Adrenal gland (tissue), 12 donors: ENCODE results near the gene ZNF597. TPM values are rescaled to one million over a fixed set of nuclear protein-coding genes. Genes with fewer than 3 reads are reported as not detected.

Experiments used
- DNase-seq, 7 donors: peaks; one replicate each; pipeline ENCODE4 v3.0.0-alpha.2; 2019 to 2020
- H3K27ac ChIP-seq, 5 donors: fragments of 200-600 bp; sonication (generic) in 4 of 5; 1 replicate in 3 of 5; 2 replicates in 2 of 5; pipeline versions ENCODE4 v1.5.1 to v1.8.0; 2016 to 2020; ENCODE audit warnings: mild to moderate bottlenecking in 1 of 5
- H3K27me3 ChIP-seq: fragments of 200-600 bp; 2 replicates; pipeline ENCODE4 v1.8.0; 2021
- H3K36me3 ChIP-seq, 2 donors: fragments of 200-600 bp; replicated peaks in 1 of 2; 1 replicate in 1 of 2; 2 replicates in 1 of 2; pipeline versions ENCODE4 v1.5.1 to v1.8.0; 2018 to 2022
- H3K4me1 ChIP-seq, 2 donors: fragments of 200-600 bp; replicated peaks in 1 of 2; 1 replicate in 1 of 2; 2 replicates in 1 of 2; pipeline versions ENCODE4 v1.5.1 to v1.8.0; 2018 to 2021
- H3K4me3 ChIP-seq, 4 donors: fragments of 200-600 bp; sonication (generic) in 3 of 4; one replicate each; pipeline ENCODE4 v1.5.1; 2016 to 2018
- H3K9me3 ChIP-seq, 3 donors: fragments of 200-600 bp; sonication (generic) in 1 of 3; replicated peaks in 1 of 3; 1 replicate in 2 of 3; 2 replicates in 1 of 3; pipeline versions ENCODE4 v1.5.1 to v1.8.0; 2016 to 2021
- CTCF ChIP-seq, 6 experiments: fragments of 450-650 bp in 4 of 6; fragments of 200-600 bp in 2 of 6; sonication (generic) in 1 of 6; IDR thresholded peaks; 1 replicate in 5 of 6; 2 replicates in 1 of 6; pipeline versions ENCODE4 v1.5.1 to v1.8.0; 2016 to 2021; ENCODE audit warnings: antibody characterized with exemption in 6 of 6, mild to moderate bottlenecking in 2 of 6, moderate library complexity in 1 of 6
- POLR2A ChIP-seq, 2 donors: fragments of 450-650 bp; IDR thresholded peaks; one replicate each; pipeline ENCODE4 v1.6.1; 2017; ENCODE audit warnings: antibody characterized with exemption in 2 of 2, mild to moderate bottlenecking in 2 of 2, moderate library complexity in 1 of 2
- WGBS, 4 donors: extraction: QIAGEN DNeasy Blood & Tissue Kit in 2 of 4; methylation state at CpG; one replicate each; pipeline versions ENCODE4 v1.1.5 to v1.1.7; 2013 to 2017; 5-methylcytosine and 5-hydroxymethylcytosine counted together
- intact Hi-C, 2 donors: fragments of 100-400 bp; cut with DNase I; formaldehyde crosslinking; loops; one replicate each; pipeline versions ENCODE4 v1.14.1 to v1.15.0; 2022 to 2023
- microRNA-seq, 3 donors: library from miRNA; unstranded; fragments of <30 nt; microRNA quantifications; one replicate each; pipeline ENCODE4, GENCODE V29; 2017 to 2020
- polyA plus RNA-seq, 3 donors: library from polyadenylated mRNA; stranded (reverse); fragments of 200-250 nt in 2 of 3; fragments of 350-450 nt in 1 of 3; fragmentation: Illumina TruSeq in 1 of 3; extraction: RNeasy Lipid Tissue Mini Kit (QIAGEN cat#74804) in 1 of 3; gene quantifications; one replicate each; pipeline ENCODE4 v1.2.3, GENCODE V29; 2013 to 2014
- small RNA-seq, 2 donors: library from RNA; depleted of rRNA; stranded (forward); fragments of <200 nt; gene quantifications; one replicate each; pipeline ENCODE3, GENCODE V24; 2016
- total RNA-seq, 9 donors: library from RNA; depleted of rRNA in 4 of 9; stranded (reverse); fragments of >200 nt in 4 of 9; fragments of 120-200 nt in 1 of 9; fragmentation: NEBNext Ultra II Directional in 1 of 9; extraction: Animal tissue kit (Norgen Biotek cat#: 25700) in 1 of 9; gene quantifications; one replicate each; pipeline versions ENCODE4 v1.1.0 to v1.2.4, GENCODE V29; 2013 to 2023
- donor health status: healthy with polysubstance abuse.
- donor health status: Bipolar disorder and iron deficiency.
- donor health status: DM: yes; HTN: yes; CAD: no.
- donor health status: DM: no; HTN: no; CAD: no.
- donor health status: DM: no; HTN: no; CAD: no.
- donor health status: DM: yes; HTN: yes; CAD: no.

Gene ZNF597
- total and polyA plus RNA-seq, 12 donors: 1.2 to 4.0 (median 2.8) TPM

GRCh38 chr16:3400446-3400778 lies 42.9 kb downstream of the ZNF597 start:
- intact Hi-C loops: loop anchor here in 1 of 2 donors (10.0 kb wide), 1 partner anchor 86 kb away; no protein-coding TSS in a partner anchor
- peak overlapping the region in 4 of 5 donors; percentile 80 to 89 (median 82) for H3K27ac ChIP-seq
- peaks cover 7 to 17% of the 10 kb centered on the region in 2 donors for H3K4me1 ChIP-seq
- peaks cover 0 to 14% of the 10 kb centered on the region in 2 donors for H3K36me3 ChIP-seq
- WGBS, 4 donors: 0 to 2% (median 1%) methylated on average over 7 to 18 of the region's 18 CpGs
- DNase-seq: no peak
- peaks cover 0 to 6% (median 0%) of the 10 kb centered on the region in 3 donors for H3K9me3 ChIP-seq
- H3K4me3 ChIP-seq: peak overlapping the region; percentile 58 to 87 (median 74)
- no peak for TF ChIP-seq CTCF (IDR thresholded peaks at IDR 0.05)
- TF ChIP-seq POLR2A (IDR thresholded peaks at IDR 0.05): no peak
- no peaks in the 10 kb centered on the region for H3K27me3 ChIP-seq

GRCh38 chr16:3389663-3390338 lies 53.5 kb downstream of the ZNF597 start:
- TF ChIP-seq CTCF (IDR thresholded peaks at IDR 0.05): no peak
- TF ChIP-seq POLR2A (IDR thresholded peaks at IDR 0.05): no peak
- H3K4me3 ChIP-seq: no peak overlapping the region
- H3K4me1 ChIP-seq: no peaks in the 10 kb centered on the region
- H3K36me3 ChIP-seq: peaks cover 0 to 11% of the 10 kb centered on the region in 2 donors
- intact Hi-C loops: no loop called here
- 78 to 92% (median 90%) methylated on average over 8 to 9 of the region's 9 CpGs for WGBS, 4 donors
- H3K27ac ChIP-seq: no peak overlapping the region
- H3K27me3 ChIP-seq: no peaks in the 10 kb centered on the region
- H3K9me3 ChIP-seq: peaks cover 0 to 24% (median 0%) of the 10 kb centered on the region in 3 donors
- DNase-seq: no peak

GRCh38 chr16:3388325-3388724 lies 55.0 kb downstream of the ZNF597 start:
- intact Hi-C loops: no loop called here
- WGBS, 4 donors: 95 to 98% (median 97%) methylated on average over 6 of the region's 6 CpGs

GRCh38 chr16:3383045-3383448 lies 60.3 kb downstream of the ZNF597 start:
- no peak overlapping the region for H3K27ac ChIP-seq
- intact Hi-C loops: no loop called here
- H3K4me3 ChIP-seq: peak overlapping the region in 1 of 4 donors; percentile 26
- peaks cover 5 to 70% (median 21%) of the 10 kb centered on the region in 3 donors for H3K9me3 ChIP-seq
- H3K27me3 ChIP-seq: no peaks in the 10 kb centered on the region
- no peak for TF ChIP-seq CTCF (IDR thresholded peaks at IDR 0.05)
- no peak for TF ChIP-seq POLR2A (IDR thresholded peaks at IDR 0.05)
- no peaks in the 10 kb centered on the region for H3K4me1 ChIP-seq
- H3K36me3 ChIP-seq: peaks cover 0 to 19% of the 10 kb centered on the region in 2 donors
- DNase-seq: no peak
- WGBS, 4 donors: 93 to 98% (median 97%) methylated on average over 3 to 10 of the region's 10 CpGs

More at GRCh38 chr16:3388325-3388724, 55.0 kb downstream of the ZNF597 start:
- peaks cover 0 to 21% of the 10 kb centered on the region in 2 donors for H3K36me3 ChIP-seq
- H3K9me3 ChIP-seq: peaks cover 0 to 39% (median 2%) of the 10 kb centered on the region in 3 donors
- H3K4me3 ChIP-seq: no peak overlapping the region
- H3K27me3 ChIP-seq: no peaks in the 10 kb centered on the region
- DNase-seq: no peak
- no peak overlapping the region for H3K27ac ChIP-seq
- H3K4me1 ChIP-seq: no peaks in the 10 kb centered on the region
- TF ChIP-seq CTCF (IDR thresholded peaks at IDR 0.05) (no peak), POLR2A (IDR thresholded peaks at IDR 0.05) (no peak)

Small RNA genes within 50 kb of the gene (microRNA-seq; reads per million reads assigned to microRNA genes)
- gene MIR6126: 0 reads per million in 3 donors

Small RNA genes within 50 kb of the gene (small RNA-seq; reads per million reads assigned to genes)
- 0 reads per million in 2 donors for gene MIR6126

Other genes with a start within 250 kb of the ZNF597 start
- 10 to 100 TPM in 3 of 9 donors, 1 to 10 TPM in 6; 4.4 to 15.4 (median 8.6) TPM for gene ZNF200, start 208.3 kb downstream of the ZNF597 start, total RNA-seq
- gene ZNF200, start 208.3 kb downstream of the ZNF597 start, polyA plus RNA-seq: 1 to 10 TPM; 5.4 to 7.8 (median 6.2) TPM
- 1 to 10 TPM in 8 of 9 donors, under 1 TPM in 1; 0.39 to 7.8 (median 4.1) TPM for gene MEFV, start 186.9 kb downstream of the ZNF597 start, total RNA-seq
- gene MEFV, start 186.9 kb downstream of the ZNF597 start, polyA plus RNA-seq: under 1 TPM; 0.40 to 0.72 (median 0.71) TPM
- gene ZNF263, start 160.0 kb downstream of the ZNF597 start, total RNA-seq: 10 to 100 TPM; 22.5 to 84.0 (median 36.2) TPM
- gene ZNF263, start 160.0 kb downstream of the ZNF597 start, polyA plus RNA-seq: 10 to 100 TPM; 18.5 to 26.4 (median 21.8) TPM
- 1 to 10 TPM; 2.1 to 8.7 (median 4.5) TPM for gene TIGD7, start 138.1 kb downstream of the ZNF597 start, total RNA-seq
- 1 to 10 TPM; 3.5 to 7.0 (median 4.6) TPM for gene TIGD7, start 138.1 kb downstream of the ZNF597 start, polyA plus RNA-seq
- 10 to 100 TPM in 8 of 9 donors, 1 to 10 TPM in 1; 7.9 to 46.4 (median 22.5) TPM for gene ZNF75A, start 138.0 kb downstream of the ZNF597 start, total RNA-seq
- gene ZNF75A, start 138.0 kb downstream of the ZNF597 start, polyA plus RNA-seq: 10 to 100 TPM; 24.9 to 42.0 (median 37.4) TPM
- under 1 TPM in 5 of 9 donors, not detected in 4; 0.14 to 0.44 (median 0.35) TPM for gene OR2C1, start 87.6 kb downstream of the ZNF597 start, total RNA-seq
- gene OR2C1, start 87.6 kb downstream of the ZNF597 start, polyA plus RNA-seq: under 1 TPM in 1 of 3 donors, not detected in 2; 0.24 TPM
- 10 to 100 TPM; 11.5 to 20.1 (median 14.3) TPM for gene ZSCAN32, start 42.5 kb downstream of the ZNF597 start, total RNA-seq
- 10 to 100 TPM; 10.6 to 19.0 (median 11.5) TPM for gene ZSCAN32, start 42.5 kb downstream of the ZNF597 start, polyA plus RNA-seq
- gene ZNF174, start 42.3 kb downstream of the ZNF597 start, total RNA-seq: 10 to 100 TPM in 8 of 9 donors, 1 to 10 TPM in 1; 8.6 to 22.2 (median 11.0) TPM
- gene ZNF174, start 42.3 kb downstream of the ZNF597 start, polyA plus RNA-seq: 10 to 100 TPM in 1 of 3 donors, 1 to 10 TPM in 2; 4.1 to 15.4 (median 5.7) TPM
- gene NAA60, start 176 bp upstream of the ZNF597 start, total RNA-seq: 10 to 100 TPM; 16.9 to 66.0 (median 51.1) TPM
- gene NAA60, start 176 bp upstream of the ZNF597 start, polyA plus RNA-seq: 10 to 100 TPM; 67.5 to 96.3 (median 86.3) TPM
- gene C16orf90, start 52.0 kb upstream of the ZNF597 start, total RNA-seq: not detected
- not detected for gene C16orf90, start 52.0 kb upstream of the ZNF597 start, polyA plus RNA-seq
- 10 to 100 TPM; 16.9 to 43.1 (median 20.9) TPM for gene CLUAP1, start 57.5 kb upstream of the ZNF597 start, total RNA-seq
- gene CLUAP1, start 57.5 kb upstream of the ZNF597 start, polyA plus RNA-seq: 10 to 100 TPM in 1 of 3 donors, 1 to 10 TPM in 2; 6.9 to 42.8 (median 9.2) TPM
- 1 to 10 TPM in 6 of 9 donors, under 1 TPM in 3; 0.33 to 2.5 (median 1.5) TPM for gene NLRC3, start 133.9 kb upstream of the ZNF597 start, total RNA-seq
- 1 to 10 TPM in 1 of 3 donors, under 1 TPM in 2; 0.29 to 1.4 (median 0.47) TPM for gene NLRC3, start 133.9 kb upstream of the ZNF597 start, polyA plus RNA-seq
- gene SLX4, start 168.1 kb upstream of the ZNF597 start, total RNA-seq: 1 to 10 TPM; 1.7 to 8.0 (median 4.3) TPM
- gene SLX4, start 168.1 kb upstream of the ZNF597 start, polyA plus RNA-seq: 1 to 10 TPM; 2.4 to 8.2 (median 2.9) TPM
- gene DNASE1, start 211.2 kb upstream of the ZNF597 start, total RNA-seq: 10 to 100 TPM in 5 of 9 donors, 1 to 10 TPM in 4; 3.1 to 21.7 (median 12.1) TPM
- 10 to 100 TPM in 1 of 3 donors, 1 to 10 TPM in 2; 3.4 to 35.1 (median 6.0) TPM for gene DNASE1, start 211.2 kb upstream of the ZNF597 start, polyA plus RNA-seq